Fibroblast of lung (primary cell): ENCODE results near the gene BAD. TPM values are rescaled to one million over a fixed set of nuclear protein-coding genes. Genes with fewer than 3 reads are reported as not detected.

ENCODE experiments used
- DNase-seq, 2 donors: peaks; one replicate each; pipeline versions ENCODE4 v3.0.0 to v3.0.0-alpha.2; 2010; ENCODE audit warnings: low read depth in 2 of 2
- H2AFZ ChIP-seq: 2 replicates; pipeline ENCODE4 v1.5.1; 2012; ENCODE audit warnings: low read length, control low read depth, inconsistent platforms
- H3K27ac ChIP-seq: 2 replicates; pipeline ENCODE4 v1.5.1; 2011; ENCODE audit warnings: low read length, control low read depth; ENCODE audit not compliant: insufficient read depth
- H3K27me3 ChIP-seq: 2 replicates; pipeline ENCODE4 v1.5.1; 2011; ENCODE audit warnings: mild to moderate bottlenecking, low read length; ENCODE audit not compliant: control insufficient read depth, insufficient read depth
- H3K36me3 ChIP-seq: 2 replicates; pipeline ENCODE4 v1.5.1; 2011; ENCODE audit warnings: low read length; ENCODE audit not compliant: control insufficient read depth, insufficient read depth
- H3K4me1 ChIP-seq: 2 replicates; pipeline ENCODE4 v1.5.1; 2011; ENCODE audit warnings: low read length; ENCODE audit not compliant: control insufficient read depth, insufficient read depth; ENCODE audit errors: extremely low read depth
- H3K4me2 ChIP-seq: 2 replicates; pipeline ENCODE4 v1.5.1; 2011; ENCODE audit warnings: low read length, control low read depth; ENCODE audit not compliant: insufficient read depth; ENCODE audit errors: extremely low read depth
- H3K4me3 ChIP-seq, 4 experiments: fragments of 200-600 bp in 1 of 4; sonication (generic) in 1 of 4; replicated peaks in 1 of 4; 2 replicates each; pipeline ENCODE4 v1.5.1; 2011 to 2016; ENCODE audit warnings: low read length in 4 of 4, low read depth in 3 of 4, mild to moderate bottlenecking in 3 of 4, control low read depth in 2 of 4, inconsistent platforms in 1 of 4, mixed read lengths in 1 of 4; ENCODE audit not compliant: insufficient read depth in 1 of 4; ENCODE audit errors: control extremely low read depth in 1 of 4
- H3K79me2 ChIP-seq: 2 replicates; pipeline ENCODE4 v1.5.1; 2012; ENCODE audit warnings: mild to moderate bottlenecking, low read length, inconsistent platforms; ENCODE audit not compliant: control insufficient read depth, insufficient read depth
- H3K9ac ChIP-seq: 2 replicates; pipeline ENCODE4 v1.5.1; 2011; ENCODE audit warnings: mild to moderate bottlenecking, low read length, control low read depth; ENCODE audit not compliant: insufficient read depth
- H3K9me3 ChIP-seq: 2 replicates; pipeline ENCODE4 v1.5.1; 2012; ENCODE audit warnings: low read depth, low read length; ENCODE audit not compliant: control insufficient read depth, insufficient read depth
- H4K20me1 ChIP-seq: 2 replicates; pipeline ENCODE4 v1.5.1; 2011; ENCODE audit warnings: low read length; ENCODE audit not compliant: control insufficient read depth, insufficient read depth; ENCODE audit errors: extremely low read depth
- CTCF ChIP-seq, 2 donors: IDR thresholded peaks in 1 of 2; conservative IDR thresholded peaks in 1 of 2; 1 replicate in 1 of 2; 2 replicates in 1 of 2; pipeline ENCODE4 v1.5.1; 2011 to 2012; ENCODE audit warnings: low read length in 2 of 2, control low read depth in 1 of 2, inconsistent platforms in 1 of 2, low read depth in 1 of 2, mild to moderate bottlenecking in 1 of 2
- EZH2 ChIP-seq: IDR thresholded peaks from 2 replicates; pipeline ENCODE4 v1.5.1; 2012; ENCODE audit warnings: low read length, control low read depth, mild to moderate bottlenecking; ENCODE audit errors: missing control alignments
- polyA plus RNA-seq, 2 donors: library from polyadenylated mRNA; depleted of rRNA in 1 of 2; stranded (reverse) in 1 of 2; unstranded in 1 of 2; fragments of >200 nt; gene quantifications; 2 replicates each; pipeline ENCODE4 v1.2.1, GENCODE V29; 2011 to 2012; ENCODE audit warnings: missing spikeins in 1 of 2
- total RNA-seq: library from RNA; depleted of rRNA; stranded (reverse); fragments of >200 nt; gene quantifications from 2 replicates; pipeline ENCODE4 v1.2.1, GENCODE V29; 2014

The BAD gene
- total and polyA plus RNA-seq, 2 donors (not counting 1 experiment from before 2014, with no cell fraction given), result 31.6 to 79.9 TPM

- H3K4me2 ChIP-seq, result no peak overlapping the region
- no peaks in the 10 kb centered on the region for H3K79me2 ChIP-seq
- no peak overlapping the region for H3K4me3 ChIP-seq
- no peak overlapping the region for H2AFZ ChIP-seq
- no peak for TF ChIP-seq CTCF (conservative IDR thresholded peaks at IDR 0.05 in 1 of 2, IDR thresholded peaks at IDR 0.05 in 1 of 2; ENCODE audit: low read depth in 1 of 2, low read length in 2 of 2)
- no peak for TF ChIP-seq EZH2
- H3K27ac ChIP-seq, result no peak overlapping the region
- no peak for DNase-seq
- H3K36me3 ChIP-seq, result peaks cover 41% of the 10 kb centered on the region
- H3K9me3 ChIP-seq, result no peaks in the 10 kb centered on the region
- no peaks in the 10 kb centered on the region for H3K27me3 ChIP-seq
- no peaks in the 10 kb centered on the region for H4K20me1 ChIP-seq
- no peak overlapping the region for H3K9ac ChIP-seq
- H3K4me1 ChIP-seq, result peaks cover 17% of the 10 kb centered on the region
Measured at GRCh38 chr11:64264371-64264852, 20.1 kb downstream of the BAD start.

- no peak for DNase-seq
- Histone ChIP-seq H2AFZ (no peak overlapping the region), H3K27ac (no peak overlapping the region), H3K36me3 (peaks cover 44% of the 10 kb centered on the region), H3K27me3 (no peaks in the 10 kb centered on the region), H3K9ac (no peak overlapping the region), H3K4me3 (no peak overlapping the region), H4K20me1 (no peaks in the 10 kb centered on the region), H3K4me1 (peaks cover 16% of the 10 kb centered on the region), H3K79me2 (no peaks in the 10 kb centered on the region), H3K4me2 (no peak overlapping the region), H3K9me3 (no peaks in the 10 kb centered on the region)
- TF ChIP-seq CTCF (conservative IDR thresholded peaks at IDR 0.05 in 1 of 2, IDR thresholded peaks at IDR 0.05 in 1 of 2; ENCODE audit: low read depth in 1 of 2, low read length in 2 of 2), result no peak
- TF ChIP-seq EZH2, result no peak
Measured at GRCh38 chr11:64263947-64264317, 20.5 kb downstream of the BAD start.

GRCh38 chr11:64263021-64263946, 21.2 kb downstream of the BAD start:
- Histone ChIP-seq H3K4me2 (no peak overlapping the region), H3K27me3 (no peaks in the 10 kb centered on the region), H3K4me1 (peaks cover 9% of the 10 kb centered on the region), H3K79me2 (no peaks in the 10 kb centered on the region), H4K20me1 (no peaks in the 10 kb centered on the region), H3K9me3 (no peaks in the 10 kb centered on the region), H3K27ac (no peak overlapping the region), H3K36me3 (peaks cover 51% of the 10 kb centered on the region), H3K4me3 (no peak overlapping the region), H2AFZ (no peak overlapping the region), H3K9ac (no peak overlapping the region)
- peak; percentile 56 to 70 for DNase-seq
- no peak for TF ChIP-seq EZH2
- no peak for TF ChIP-seq CTCF (conservative IDR thresholded peaks at IDR 0.05 in 1 of 2, IDR thresholded peaks at IDR 0.05 in 1 of 2; ENCODE audit: low read depth in 1 of 2, low read length in 2 of 2)
